Measurements from ENCODE around the gene ERFL. TPM values are rescaled to one million over a fixed set of nuclear protein-coding genes. Genes with fewer than 3 reads are reported as not detected.

The ERFL gene
- polyA plus RNA-seq, 1 of the 3 experiments (the other 2 are of a cell fraction): 0.07 TPM

GRCh38 chr19:41861846-41862245 lies 66.4 kb downstream of the ERFL start:
- Histone ChIP-seq H2AFZ (ENCODE audit: low read depth) (no peak overlapping the region), H4K20me1 (ENCODE audit: insufficient read depth) (peaks cover 57% of the 10 kb centered on the region), H3K27ac (ENCODE audit: low read depth in 2 of 2, low read length in 1 of 2) (no peak overlapping the region), H3K9ac (peak overlapping the region; percentile 98), H3K4me1 (ENCODE audit: control insufficient read depth in 1 of 2, insufficient read depth in 2 of 2, low read depth in 1 of 2, low read length in 1 of 2) (peaks cover 41 to 42% of the 10 kb centered on the region in 2 experiments), H3K9me2 (no peaks in the 10 kb centered on the region), H3K36me3 (replicated peaks in 1 of 2; ENCODE audit: control insufficient read depth in 1 of 2, insufficient read depth in 2 of 2, low read length in 1 of 2) (peaks cover 49 to 63% of the 10 kb centered on the region in 2 experiments), H3K9me3 (no peaks in the 10 kb centered on the region), H3K27me3 (ENCODE audit: insufficient read depth) (no peaks in the 10 kb centered on the region), H3K79me2 (ENCODE audit: insufficient read depth) (peaks cover 68% of the 10 kb centered on the region), H3K4me2 (peak overlapping the region; percentile 88), H3K4me3 (ENCODE audit: low read depth in 2 of 2, low read length in 1 of 2) (peak overlapping the region; percentile 83 to 93), H3F3A (replicated peaks; ENCODE audit: insufficient read depth) (peaks cover 30% of the 10 kb centered on the region)
- POLR2A ChIA-PET: interaction anchor here (0.6 kb wide), 1 partner anchor 126 kb away, joined by 3 read pairs; no protein-coding TSS in a partner anchor
- CTCF ChIA-PET: interaction anchor here (0.8 to 4.5 kb wide), 5 partner anchors 11 to 246 kb away, joined by 3 to 34 read pairs (median 9); partner anchors contain the start of gene ARHGEF1
- 70% methylated on average over 9 of the region's 9 CpGs for WGBS (ENCODE audit: low lambda C conversion rate)
- TF ChIP-seq SIN3A (IDR thresholded peaks at IDR 0.05; ENCODE audit: borderline replicate concordance, low read depth, low read length) (no peak), RXRA (IDR thresholded peaks at IDR 0.05; ENCODE audit: borderline replicate concordance, low read depth) (no peak), TEAD4 (IDR thresholded peaks at IDR 0.05; ENCODE audit: borderline replicate concordance, insufficient read depth) (no peak), EP300 (IDR thresholded peaks at IDR 0.05; ENCODE audit: borderline replicate concordance in 1 of 2, low read depth in 1 of 2, low read length in 1 of 2) (no peak), FOXJ3 (CRISPR knock-in tag; IDR thresholded peaks at IDR 0.05) (no peak), POLR2AphosphoS5 (IDR thresholded peaks at IDR 0.05; ENCODE audit: low read depth, low read length) (no peak), CHD2 (IDR thresholded peaks at IDR 0.05; ENCODE audit: low read length, partially characterized antibody) (no peak), EZH2phosphoT487 (IDR thresholded peaks at IDR 0.05; ENCODE audit: borderline replicate concordance, low read depth) (no peak), SMC3 (IDR thresholded peaks at IDR 0.05; ENCODE audit: low read depth, low read length) (no peak), RFX5 (IDR thresholded peaks at IDR 0.05; ENCODE audit: low read length) (no peak), ELF1 (IDR thresholded peaks at IDR 0.05) (no peak), GABPA (IDR thresholded peaks at IDR 0.05; ENCODE audit: low read depth) (no peak), NFIC (IDR thresholded peaks at IDR 0.05; ENCODE audit: borderline replicate concordance) (no peak), JUND (IDR thresholded peaks at IDR 0.05) (no peak), FOSL2 (IDR thresholded peaks at IDR 0.05; ENCODE audit: borderline replicate concordance, low read depth) (no peak), TCF12 (IDR thresholded peaks at IDR 0.05) (no peak)
- TF ChIP-seq, protein P1, sequence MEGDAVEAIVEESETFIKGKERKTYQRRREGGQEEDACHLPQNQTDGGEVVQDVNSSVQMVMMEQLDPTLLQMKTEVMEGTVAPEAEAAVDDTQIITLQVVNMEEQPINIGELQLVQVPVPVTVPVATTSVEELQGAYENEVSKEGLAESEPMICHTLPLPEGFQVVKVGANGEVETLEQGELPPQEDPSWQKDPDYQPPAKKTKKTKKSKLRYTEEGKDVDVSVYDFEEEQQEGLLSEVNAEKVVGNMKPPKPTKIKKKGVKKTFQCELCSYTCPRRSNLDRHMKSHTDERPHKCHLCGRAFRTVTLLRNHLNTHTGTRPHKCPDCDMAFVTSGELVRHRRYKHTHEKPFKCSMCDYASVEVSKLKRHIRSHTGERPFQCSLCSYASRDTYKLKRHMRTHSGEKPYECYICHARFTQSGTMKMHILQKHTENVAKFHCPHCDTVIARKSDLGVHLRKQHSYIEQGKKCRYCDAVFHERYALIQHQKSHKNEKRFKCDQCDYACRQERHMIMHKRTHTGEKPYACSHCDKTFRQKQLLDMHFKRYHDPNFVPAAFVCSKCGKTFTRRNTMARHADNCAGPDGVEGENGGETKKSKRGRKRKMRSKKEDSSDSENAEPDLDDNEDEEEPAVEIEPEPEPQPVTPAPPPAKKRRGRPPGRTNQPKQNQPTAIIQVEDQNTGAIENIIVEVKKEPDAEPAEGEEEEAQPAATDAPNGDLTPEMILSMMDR (IDR thresholded peaks at IDR 0.05): no peak
- TF ChIP-seq, protein P2, sequence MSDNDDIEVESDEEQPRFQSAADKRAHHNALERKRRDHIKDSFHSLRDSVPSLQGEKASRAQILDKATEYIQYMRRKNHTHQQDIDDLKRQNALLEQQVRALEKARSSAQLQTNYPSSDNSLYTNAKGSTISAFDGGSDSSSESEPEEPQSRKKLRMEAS (IDR thresholded peaks at IDR 0.05; ENCODE audit: low read depth): no peak
- TF ChIP-seq, protein P3, sequence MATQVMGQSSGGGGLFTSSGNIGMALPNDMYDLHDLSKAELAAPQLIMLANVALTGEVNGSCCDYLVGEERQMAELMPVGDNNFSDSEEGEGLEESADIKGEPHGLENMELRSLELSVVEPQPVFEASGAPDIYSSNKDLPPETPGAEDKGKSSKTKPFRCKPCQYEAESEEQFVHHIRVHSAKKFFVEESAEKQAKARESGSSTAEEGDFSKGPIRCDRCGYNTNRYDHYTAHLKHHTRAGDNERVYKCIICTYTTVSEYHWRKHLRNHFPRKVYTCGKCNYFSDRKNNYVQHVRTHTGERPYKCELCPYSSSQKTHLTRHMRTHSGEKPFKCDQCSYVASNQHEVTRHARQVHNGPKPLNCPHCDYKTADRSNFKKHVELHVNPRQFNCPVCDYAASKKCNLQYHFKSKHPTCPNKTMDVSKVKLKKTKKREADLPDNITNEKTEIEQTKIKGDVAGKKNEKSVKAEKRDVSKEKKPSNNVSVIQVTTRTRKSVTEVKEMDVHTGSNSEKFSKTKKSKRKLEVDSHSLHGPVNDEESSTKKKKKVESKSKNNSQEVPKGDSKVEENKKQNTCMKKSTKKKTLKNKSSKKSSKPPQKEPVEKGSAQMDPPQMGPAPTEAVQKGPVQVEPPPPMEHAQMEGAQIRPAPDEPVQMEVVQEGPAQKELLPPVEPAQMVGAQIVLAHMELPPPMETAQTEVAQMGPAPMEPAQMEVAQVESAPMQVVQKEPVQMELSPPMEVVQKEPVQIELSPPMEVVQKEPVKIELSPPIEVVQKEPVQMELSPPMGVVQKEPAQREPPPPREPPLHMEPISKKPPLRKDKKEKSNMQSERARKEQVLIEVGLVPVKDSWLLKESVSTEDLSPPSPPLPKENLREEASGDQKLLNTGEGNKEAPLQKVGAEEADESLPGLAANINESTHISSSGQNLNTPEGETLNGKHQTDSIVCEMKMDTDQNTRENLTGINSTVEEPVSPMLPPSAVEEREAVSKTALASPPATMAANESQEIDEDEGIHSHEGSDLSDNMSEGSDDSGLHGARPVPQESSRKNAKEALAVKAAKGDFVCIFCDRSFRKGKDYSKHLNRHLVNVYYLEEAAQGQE (IDR thresholded peaks at IDR 0.05; ENCODE audit: low read depth, low read length): no peak
- no peak for DNase-seq
